ENCODE data around the gene TMEM92.

TMEM92 gene

GRCh38 chr17:50311112-50311460 lies 36.8 kb downstream of the TMEM92 start:
- TF ChIP-seq TAF1 (IDR thresholded peaks at IDR 0.05; ENCODE audit: borderline replicate concordance, insufficient read depth, low read length) (no peak), SIN3A (IDR thresholded peaks at IDR 0.05; ENCODE audit: borderline replicate concordance, insufficient read depth, low read length) (no peak), REST (IDR thresholded peaks at IDR 0.05; ENCODE audit: insufficient read depth in 1 of 2, low read depth in 2 of 2, low read length in 2 of 2) (no peak), POLR2AphosphoS5 (IDR thresholded peaks at IDR 0.05; ENCODE audit: low read depth, low read length) (no peak), FOXP2 (optimal IDR thresholded peaks at IDR 0.05; ENCODE audit: borderline replicate concordance, extremely low read depth, extremely low read length, insufficient read depth) (no peak)

GRCh38 chr17:50311483-50311882 lies 37.2 kb downstream of the TMEM92 start:
- TF ChIP-seq SIN3A (IDR thresholded peaks at IDR 0.05; ENCODE audit: borderline replicate concordance, insufficient read depth, low read length), result no peak
- TF ChIP-seq TAF1 (IDR thresholded peaks at IDR 0.05; ENCODE audit: borderline replicate concordance, insufficient read depth, low read length), result no peak
- no peak for TF ChIP-seq POLR2AphosphoS5 (IDR thresholded peaks at IDR 0.05; ENCODE audit: low read depth, low read length)
- TF ChIP-seq FOXP2 (optimal IDR thresholded peaks at IDR 0.05; ENCODE audit: borderline replicate concordance, extremely low read depth, extremely low read length, insufficient read depth), result no peak
- TF ChIP-seq REST (IDR thresholded peaks at IDR 0.05; ENCODE audit: insufficient read depth in 1 of 2, low read depth in 2 of 2, low read length in 2 of 2), result no peak

- TF ChIP-seq REST (IDR thresholded peaks at IDR 0.05; ENCODE audit: insufficient read depth in 1 of 2, low read depth in 2 of 2, low read length in 2 of 2) (no peak), POLR2AphosphoS5 (IDR thresholded peaks at IDR 0.05; ENCODE audit: low read depth, low read length) (no peak), FOXP2 (optimal IDR thresholded peaks at IDR 0.05; ENCODE audit: borderline replicate concordance, extremely low read depth, extremely low read length, insufficient read depth) (no peak), SIN3A (IDR thresholded peaks at IDR 0.05; ENCODE audit: borderline replicate concordance, insufficient read depth, low read length) (no peak), TAF1 (IDR thresholded peaks at IDR 0.05; ENCODE audit: borderline replicate concordance, insufficient read depth, low read length) (no peak)
These were observed 38.0 kb downstream of the TMEM92 start for GRCh38 chr17:50312308-50312707.

- TF ChIP-seq REST (IDR thresholded peaks at IDR 0.05; ENCODE audit: insufficient read depth in 1 of 2, low read depth in 2 of 2, low read length in 2 of 2) (no peak), FOXP2 (optimal IDR thresholded peaks at IDR 0.05; ENCODE audit: borderline replicate concordance, extremely low read depth, extremely low read length, insufficient read depth) (no peak), SIN3A (IDR thresholded peaks at IDR 0.05; ENCODE audit: borderline replicate concordance, insufficient read depth, low read length) (no peak), POLR2AphosphoS5 (IDR thresholded peaks at IDR 0.05; ENCODE audit: low read depth, low read length) (no peak), TAF1 (IDR thresholded peaks at IDR 0.05; ENCODE audit: borderline replicate concordance, insufficient read depth, low read length) (no peak)
These were observed 40.3 kb downstream of the TMEM92 start for GRCh38 chr17:50314456-50315011.
